CD14-positive monocyte (primary cell): ENCODE measurements around the gene ST6GALNAC2. TPM values are rescaled to one million over a fixed set of nuclear protein-coding genes. Genes with fewer than 3 reads are reported as not detected.

Source experiments
- DNase-seq, 3 donors: peaks; one replicate each; pipeline ENCODE4 v3.0.0-alpha.2; 2011 to 2022
- H2AFZ ChIP-seq: 2 replicates; pipeline ENCODE4 v1.6.0; 2012; ENCODE audit warnings: mild to moderate bottlenecking, low read depth, low read length, inconsistent platforms; ENCODE audit not compliant: insufficient read depth, poor library complexity, severe bottlenecking
- H3K27ac ChIP-seq, 2 donors: 1 replicate in 1 of 2; 2 replicates in 1 of 2; pipeline ENCODE4 v1.5.1; 2012 to 2013; ENCODE audit warnings: low read length in 2 of 2, control low read depth in 1 of 2, inconsistent platforms in 1 of 2, low read depth in 1 of 2, mild to moderate bottlenecking in 1 of 2
- H3K27me3 ChIP-seq, 2 donors: one replicate each; pipeline versions ENCODE4 v1.6.0 to v1.6.1; 2011 to 2013; ENCODE audit warnings: low read length in 2 of 2; ENCODE audit not compliant: control insufficient read depth in 2 of 2, insufficient read depth in 2 of 2
- H3K36me3 ChIP-seq, 2 donors: replicated peaks in 1 of 2; 1 replicate in 1 of 2; 2 replicates in 1 of 2; pipeline versions ENCODE4 v1.5.1 to v1.6.1; 2012 to 2013; ENCODE audit warnings: low read length in 2 of 2, control low read depth in 1 of 2, inconsistent platforms in 1 of 2, mild to moderate bottlenecking in 1 of 2; ENCODE audit not compliant: insufficient read depth in 2 of 2, control insufficient read depth in 1 of 2
- H3K4me1 ChIP-seq, 2 donors: 1 replicate in 1 of 2; 2 replicates in 1 of 2; pipeline versions ENCODE4 v1.5.1 to v1.6.1; 2012 to 2013; ENCODE audit warnings: low read length in 2 of 2, control low read depth in 1 of 2, inconsistent platforms in 1 of 2, mild to moderate bottlenecking in 1 of 2, moderate library complexity in 1 of 2; ENCODE audit not compliant: insufficient read depth in 2 of 2, control insufficient read depth in 1 of 2
- H3K4me2 ChIP-seq: replicated peaks from 2 replicates; pipeline ENCODE3; 2012; ENCODE audit warnings: low read length, moderate library complexity, mild to moderate bottlenecking; ENCODE audit not compliant: poor library complexity, severe bottlenecking; ENCODE audit errors: extremely low read depth
- H3K4me3 ChIP-seq, 3 experiments: fragments of 200-600 bp in 1 of 3; sonication (generic) in 1 of 3; replicated peaks in 1 of 3; 1 replicate in 2 of 3; 2 replicates in 1 of 3; pipeline ENCODE4 v1.5.1; 2011 to 2013; ENCODE audit warnings: low read length in 3 of 3, mild to moderate bottlenecking in 3 of 3, control low read depth in 2 of 3, low read depth in 2 of 3, inconsistent platforms in 1 of 3, moderate library complexity in 1 of 3
- H3K79me2 ChIP-seq: 2 replicates; pipeline ENCODE4 v1.6.0; 2012; ENCODE audit warnings: mild to moderate bottlenecking, control low read depth, inconsistent platforms, low read length, moderate library complexity; ENCODE audit not compliant: insufficient read depth
- H3K9ac ChIP-seq: 2 replicates; pipeline ENCODE4 v1.6.0; 2017; ENCODE audit warnings: low read length, mild to moderate bottlenecking; ENCODE audit not compliant: insufficient read depth, poor library complexity, severe bottlenecking
- H3K9me3 ChIP-seq, 2 donors: replicated peaks in 1 of 2; 1 replicate in 1 of 2; 2 replicates in 1 of 2; pipeline versions ENCODE4 v1.5.1 to v1.6.1; 2012 to 2013; ENCODE audit warnings: low read length in 2 of 2, control low read depth in 1 of 2; ENCODE audit not compliant: control insufficient read depth in 1 of 2, insufficient read depth in 1 of 2
- H4K20me1 ChIP-seq: 2 replicates; pipeline ENCODE4 v1.6.0; 2012; ENCODE audit warnings: mild to moderate bottlenecking, low read length, control low read depth, moderate library complexity; ENCODE audit not compliant: insufficient read depth
- H3K27ac Mint-ChIP-seq, 7 donors: one replicate each; pipeline ENCODE4 v1.8.0; 2020; ENCODE audit warnings: mild to moderate bottlenecking in 7 of 7, mixed read lengths in 7 of 7, moderate library complexity in 6 of 7, inconsistent platforms in 2 of 7
- H3K27me3 Mint-ChIP-seq, 3 donors: one replicate each; pipeline ENCODE4 v1.8.0; 2021 to 2022; ENCODE audit warnings: low read depth in 3 of 3, mild to moderate bottlenecking in 3 of 3, mixed read lengths in 3 of 3, moderate library complexity in 3 of 3, inconsistent platforms in 1 of 3
- H3K36me3 Mint-ChIP-seq, 2 donors: one replicate each; pipeline ENCODE4 v1.8.0; 2020; ENCODE audit warnings: mixed read lengths in 2 of 2, inconsistent platforms in 1 of 2, mild to moderate bottlenecking in 1 of 2
- H3K4me1 Mint-ChIP-seq: one replicate; pipeline ENCODE4 v1.8.0; 2020; ENCODE audit warnings: mild to moderate bottlenecking, mixed read lengths
- H3K4me3 Mint-ChIP-seq, 2 donors: one replicate each; pipeline ENCODE4 v1.8.0; 2020; ENCODE audit warnings: mild to moderate bottlenecking in 2 of 2, mixed read lengths in 2 of 2, moderate library complexity in 1 of 2
- H3K9me3 Mint-ChIP-seq, 7 donors: one replicate each; pipeline ENCODE4 v1.8.0; 2020 to 2022; ENCODE audit warnings: mixed read lengths in 7 of 7, mild to moderate bottlenecking in 6 of 7, moderate library complexity in 6 of 7, inconsistent platforms in 2 of 7
- WGBS: methylation state at CpG from one replicate; pipeline ENCODE4 v1.1.5; 2013; ENCODE audit warnings: missing lambda C conversion rate; ENCODE audit not compliant: insufficient coverage; 5-methylcytosine and 5-hydroxymethylcytosine counted together
- intact Hi-C, 2 donors: fragments of 100-400 bp; cut with micrococcal nuclease; formaldehyde crosslinking; loops; one replicate each; pipeline versions ENCODE4 v1.15.0 to v1.15.1; 2023
- polyA plus RNA-seq, 3 donors: library from polyadenylated mRNA; depleted of rRNA in 1 of 3; unstranded in 2 of 3; stranded (reverse) in 1 of 3; fragments of 300-500 nt in 2 of 3; fragments of >200 nt in 1 of 3; fragmentation: Illumina TruSeq in 2 of 3; gene quantifications; 1 replicate in 2 of 3; 2 replicates in 1 of 3; pipeline ENCODE4 v1.2.3, GENCODE V29; 2012 to 2021
- TF ChIP-seq, protein P1 (sequence below): fragments of 200-600 bp; IDR thresholded peaks from one replicate; pipeline ENCODE4 v1.8.0; 2022; ENCODE audit warnings: antibody characterized with exemption, mild to moderate bottlenecking

The ST6GALNAC2 gene
- polyA plus RNA-seq, 3 donors = 8.3 to 11.8 (median 11.8) TPM

DNA sequence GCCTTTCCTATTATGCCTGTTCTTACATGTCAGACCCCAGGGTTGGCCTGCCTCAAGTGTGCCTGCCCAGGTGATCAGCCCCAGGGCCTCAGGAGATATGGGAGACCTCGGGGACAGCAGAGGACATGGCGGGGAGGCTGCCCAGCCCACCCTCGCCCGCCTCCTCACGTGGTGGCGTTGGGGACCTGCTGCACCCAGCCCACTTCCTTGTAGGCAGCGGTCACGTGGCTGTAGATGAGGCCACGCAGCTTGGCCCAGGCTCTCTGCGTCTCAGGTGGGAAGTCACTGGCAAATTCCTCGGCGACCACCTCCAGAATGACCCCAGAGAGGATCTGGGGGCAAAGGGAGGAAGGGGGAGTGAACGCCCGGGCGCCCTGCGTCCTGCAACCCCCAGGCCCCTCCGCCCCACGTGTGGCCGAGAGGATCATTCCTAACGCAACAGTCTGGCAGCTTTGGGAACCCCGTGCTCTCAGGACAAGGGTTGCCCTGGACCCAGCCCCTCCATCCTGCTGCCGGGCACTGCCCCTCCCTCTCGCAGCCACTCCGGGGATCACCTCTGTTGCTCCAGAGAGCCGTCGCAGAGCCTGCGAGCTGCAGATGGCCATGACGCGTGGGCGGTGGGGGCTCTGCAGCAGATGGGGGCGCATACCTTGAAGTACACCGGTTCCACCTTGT, 54.7 kb downstream of the ST6GALNAC2 start:
- Mint-ChIP-seq H3K27ac (no peak overlapping the region), H3K36me3 (no peaks in the 10 kb centered on the region), H3K27me3 (peaks cover 23 to 37% (median 32%) of the 10 kb centered on the region in 3 donors), H3K9me3 (peaks cover 0 to 3% (median 0%) of the 10 kb centered on the region in 7 donors), H3K4me1 (peaks cover 18% of the 10 kb centered on the region), H3K4me3 (no peak overlapping the region)
- Histone ChIP-seq H3K36me3 (no peaks in the 10 kb centered on the region), H3K27me3 (peaks cover 0 to 23% of the 10 kb centered on the region in 2 donors), H3K79me2 (no peaks in the 10 kb centered on the region), H3K9ac (no peak overlapping the region), H3K27ac (no peak overlapping the region), H2AFZ (peak overlapping the region; percentile 31), H3K4me3 (no peak overlapping the region), H3K4me1 (peaks cover 4 to 16% of the 10 kb centered on the region in 2 donors), H3K4me2 (no peak overlapping the region), H4K20me1 (no peaks in the 10 kb centered on the region), H3K9me3 (no peaks in the 10 kb centered on the region)
- DNase-seq = no peak
- intact Hi-C loops = no loop called here
- WGBS = 85% methylated on average over 29 of the region's 32 CpGs
- TF ChIP-seq, protein P1, sequence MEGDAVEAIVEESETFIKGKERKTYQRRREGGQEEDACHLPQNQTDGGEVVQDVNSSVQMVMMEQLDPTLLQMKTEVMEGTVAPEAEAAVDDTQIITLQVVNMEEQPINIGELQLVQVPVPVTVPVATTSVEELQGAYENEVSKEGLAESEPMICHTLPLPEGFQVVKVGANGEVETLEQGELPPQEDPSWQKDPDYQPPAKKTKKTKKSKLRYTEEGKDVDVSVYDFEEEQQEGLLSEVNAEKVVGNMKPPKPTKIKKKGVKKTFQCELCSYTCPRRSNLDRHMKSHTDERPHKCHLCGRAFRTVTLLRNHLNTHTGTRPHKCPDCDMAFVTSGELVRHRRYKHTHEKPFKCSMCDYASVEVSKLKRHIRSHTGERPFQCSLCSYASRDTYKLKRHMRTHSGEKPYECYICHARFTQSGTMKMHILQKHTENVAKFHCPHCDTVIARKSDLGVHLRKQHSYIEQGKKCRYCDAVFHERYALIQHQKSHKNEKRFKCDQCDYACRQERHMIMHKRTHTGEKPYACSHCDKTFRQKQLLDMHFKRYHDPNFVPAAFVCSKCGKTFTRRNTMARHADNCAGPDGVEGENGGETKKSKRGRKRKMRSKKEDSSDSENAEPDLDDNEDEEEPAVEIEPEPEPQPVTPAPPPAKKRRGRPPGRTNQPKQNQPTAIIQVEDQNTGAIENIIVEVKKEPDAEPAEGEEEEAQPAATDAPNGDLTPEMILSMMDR = no peak

DNA sequence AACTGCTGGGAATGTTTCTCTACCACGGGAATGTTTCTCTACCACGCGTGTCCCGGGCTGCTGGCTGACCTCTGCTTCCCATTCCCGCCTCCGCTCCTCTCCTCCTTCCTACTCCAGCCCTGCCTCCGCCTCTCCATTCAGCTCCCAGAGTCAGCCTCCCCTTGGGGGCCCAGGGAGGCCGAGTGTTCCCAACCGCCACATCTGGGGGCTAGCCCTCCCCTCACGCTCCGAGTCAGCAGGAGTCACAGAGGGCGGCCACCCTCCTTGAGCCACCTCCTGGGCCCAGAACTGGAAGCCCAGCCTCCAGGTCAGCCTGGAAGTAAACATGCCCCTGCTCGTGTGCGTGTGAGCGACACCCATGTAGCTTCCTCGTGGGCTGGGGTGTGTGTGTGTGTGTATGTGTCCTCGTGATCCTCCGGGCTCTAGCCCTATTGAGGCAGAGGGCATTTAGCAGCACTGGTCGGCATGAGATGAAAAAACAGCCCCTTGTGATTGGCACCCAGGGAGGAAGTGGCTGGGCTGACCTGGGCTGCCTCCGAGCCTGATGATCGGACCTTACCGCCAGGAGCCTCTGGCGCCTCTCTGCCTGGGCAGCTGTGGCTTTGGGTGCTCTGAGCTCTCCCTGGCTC, 55.5 kb downstream of the ST6GALNAC2 start:
- Histone ChIP-seq H3K9me3 (no peaks in the 10 kb centered on the region), H3K4me3 (no peak overlapping the region), H3K4me2 (no peak overlapping the region), H2AFZ (peak overlapping the region; percentile 31), H3K79me2 (no peaks in the 10 kb centered on the region), H3K27me3 (peaks cover 0 to 23% of the 10 kb centered on the region in 2 donors), H4K20me1 (no peaks in the 10 kb centered on the region), H3K4me1 (peaks cover 4 to 16% of the 10 kb centered on the region in 2 donors), H3K27ac (no peak overlapping the region), H3K36me3 (no peaks in the 10 kb centered on the region), H3K9ac (no peak overlapping the region)
- 81% methylated on average over 15 of the region's 23 CpGs for WGBS
- intact Hi-C loops = no loop called here
- TF ChIP-seq, protein P1 = no peak
- Mint-ChIP-seq H3K4me3 (peak overlapping the region in 1 of 2 donors; percentile 27), H3K27me3 (peaks cover 20 to 30% (median 26%) of the 10 kb centered on the region in 3 donors), H3K9me3 (peaks cover 0 to 3% (median 0%) of the 10 kb centered on the region in 7 donors), H3K36me3 (no peaks in the 10 kb centered on the region), H3K27ac (peak overlapping the region in 1 of 7 donors; percentile 37), H3K4me1 (peaks cover 18% of the 10 kb centered on the region)
- peak in 1 of 3 donors; percentile 43 for DNase-seq
